A673 (cell line): ENCODE measurements around the gene MLKL. TPM values are rescaled to one million over a fixed set of nuclear protein-coding genes. Genes with fewer than 3 reads are reported as not detected.

ENCODE experiments used
- BruUV-seq: library from RNA; stranded (reverse); fragments of 400-500 nt; replicated peaks from 2 replicates; lab custom pipeline; 2021; lab: Mats Ljungman, UMichigan
- CTCF ChIA-PET: fragments of 300-600 bp; sonication (Branson Sonifier 250); formaldehyde crosslinking; loops from one replicate; lab custom pipeline; 2022; ENCODE audit warnings: antibody characterized with exemption; lab: Charles Lee
- POLR2A ChIA-PET: fragments of 300-600 bp; sonication (Branson Sonifier 250); formaldehyde crosslinking; loops from one replicate; lab custom pipeline; 2022; ENCODE audit warnings: antibody characterized with exemption; ENCODE audit not compliant: low non-redundant PET; lab: Charles Lee
- DNase-seq: peaks from one replicate; pipeline ENCODE4 v3.0.0-alpha.2; 2015; ENCODE audit warnings: low spot score
- H3K27ac ChIP-seq: fragments of 200-600 bp; sonication (generic); 2 replicates; pipeline ENCODE4 v1.5.1; 2016; ENCODE audit warnings: mixed run types, low read depth, mild to moderate bottlenecking, mixed read lengths, antibody characterized with exemption, low read length; ENCODE audit not compliant: poor library complexity, severe bottlenecking
- H3K27me3 ChIP-seq: fragments of 200-600 bp; sonication (generic); replicated peaks from 2 replicates; pipeline ENCODE4 v1.6.1; 2017; ENCODE audit warnings: mixed run types, low read depth, mild to moderate bottlenecking, mixed read lengths, antibody characterized with exemption, low read length; ENCODE audit not compliant: insufficient read depth, poor library complexity
- H3K36me3 ChIP-seq: fragments of 200-600 bp; sonication (generic); 2 replicates; pipeline ENCODE4 v1.6.1; 2016; ENCODE audit warnings: mixed run types, mild to moderate bottlenecking, mixed read lengths, antibody characterized with exemption, low read length; ENCODE audit not compliant: insufficient read depth, poor library complexity, severe bottlenecking
- H3K4me1 ChIP-seq: fragments of 200-600 bp; sonication (generic); 2 replicates; pipeline ENCODE4 v1.6.1; 2017; ENCODE audit warnings: mixed run types, mild to moderate bottlenecking, mixed read lengths, antibody characterized with exemption, low read length; ENCODE audit not compliant: insufficient read depth, poor library complexity, severe bottlenecking
- H3K4me3 ChIP-seq: fragments of 200-600 bp; sonication (generic); 2 replicates; pipeline ENCODE4 v1.5.1; 2016; ENCODE audit warnings: low read depth, mixed run types, mild to moderate bottlenecking, mixed read lengths, low read length; ENCODE audit not compliant: poor library complexity, severe bottlenecking
- H3K9me3 ChIP-seq: fragments of 200-600 bp; sonication (generic); 2 replicates; pipeline ENCODE4 v1.6.1; 2016; ENCODE audit warnings: mixed run types, low read depth, mild to moderate bottlenecking, mixed read lengths, antibody characterized with exemption, low read length; ENCODE audit not compliant: poor library complexity, severe bottlenecking
- CTCF ChIP-seq: fragments of 300-800, 200-600 bp; sonication (generic); conservative IDR thresholded peaks from 2 replicates; pipeline ENCODE4 v1.5.1; 2017; ENCODE audit warnings: low read depth, mild to moderate bottlenecking, antibody characterized with exemption, low read length, moderate library complexity, mixed read lengths
- EZH2 ChIP-seq: fragments of 200-600 bp; sonication (generic); IDR thresholded peaks from 2 replicates; pipeline ENCODE4 v1.6.1; 2017; ENCODE audit warnings: borderline replicate concordance, low read depth, mild to moderate bottlenecking, mixed read lengths, antibody characterized with exemption, low read length; ENCODE audit not compliant: poor library complexity, severe bottlenecking
- intact Hi-C: fragments of 100-400 bp; cut with micrococcal nuclease; formaldehyde crosslinking; loops from one replicate; pipeline ENCODE4 v1.10.0; 2022; ENCODE audit not compliant: unreplicated experiment
- total RNA-seq: library from RNA; stranded (reverse); gene quantifications from 2 replicates; pipeline ENCODE4 v1.2.3, GENCODE V29; 2021

MLKL gene
- total RNA-seq, 1 experiment from 2014 or later, result 5.5 TPM

GRCh38 chr16:74691093-74691855 is 9.4 kb downstream of the MLKL start:
- no peak overlapping the region for H3K27ac ChIP-seq
- TF ChIP-seq CTCF (no peak), EZH2 (no peak)
- no peak for DNase-seq
- no peaks in the 10 kb centered on the region for H3K9me3 ChIP-seq
- intact Hi-C loops, result no loop called here
- no peaks in the 10 kb centered on the region for H3K27me3 ChIP-seq
- ChIA-PET POLR2A (no interaction called here), CTCF (no interaction called here)
- H3K36me3 ChIP-seq, result no peaks in the 10 kb centered on the region
- H3K4me1 ChIP-seq, result no peaks in the 10 kb centered on the region
- no TSS peak for BruUV-seq
- no peak overlapping the region for H3K4me3 ChIP-seq

- Histone ChIP-seq H3K36me3 (no peaks in the 10 kb centered on the region), H3K27me3 (no peaks in the 10 kb centered on the region), H3K4me3 (no peak overlapping the region), H3K9me3 (no peaks in the 10 kb centered on the region), H3K4me1 (no peaks in the 10 kb centered on the region), H3K27ac (no peak overlapping the region)
- ChIA-PET CTCF (no interaction called here), POLR2A (no interaction called here)
- no peak for DNase-seq
- no TSS peak for BruUV-seq
- intact Hi-C loops, result no loop called here
- TF ChIP-seq EZH2 (no peak), CTCF (no peak)
These were observed 18.1 kb downstream of the MLKL start for GRCh38 chr16:74682556-74682955.

- no TSS peak for BruUV-seq
- H3K27me3 ChIP-seq, result no peaks in the 10 kb centered on the region
- H3K27ac ChIP-seq, result no peak overlapping the region
- CTCF ChIA-PET, result no interaction called here
- no peak overlapping the region for H3K4me3 ChIP-seq
- POLR2A ChIA-PET, result interaction anchor here (0.6 kb wide), 1 partner anchor 40 kb away, joined by 3 read pairs; no protein-coding TSS in a partner anchor
- H3K4me1 ChIP-seq, result no peaks in the 10 kb centered on the region
- intact Hi-C loops, result no loop called here
- no peak for TF ChIP-seq EZH2
- no peak for TF ChIP-seq CTCF
- H3K9me3 ChIP-seq, result no peaks in the 10 kb centered on the region
- H3K36me3 ChIP-seq, result no peaks in the 10 kb centered on the region
- no peak for DNase-seq
These were observed 20.0 kb downstream of the MLKL start for GRCh38 chr16:74680681-74681080.
